MM.1S (cell line): ENCODE data around the gene DZIP1L.
"Not testable (repeated sequence)": the region's sequence is repeated elsewhere in the genome, so short reads cannot be mapped to it uniquely, and the experiment has no call there.

Experiments used
- CTCF ChIP-seq: fragments of 300-600 bp; sonication (generic); IDR thresholded peaks from 2 replicates; pipeline ENCODE4 v1.5.1; 2016; ENCODE audit warnings: antibody characterized with exemption, low read length, mixed read lengths
- EZH2 ChIP-seq: fragments of 300-600 bp; sonication (generic); optimal IDR thresholded peaks from 2 replicates; pipeline ENCODE3; 2017; ENCODE audit warnings: low read depth, mild to moderate bottlenecking, antibody characterized with exemption, low read length, mixed read lengths
- EZH2phosphoT487 ChIP-seq: fragments of 300-600 bp; sonication (generic); IDR thresholded peaks from 2 replicates; pipeline ENCODE4 v1.6.1; 2018; ENCODE audit warnings: antibody characterized with exemption, low read length

GRCh38 chr3:138085745-138086144 lies 29.7 kb downstream of the DZIP1L start:
- TF ChIP-seq CTCF, EZH2, EZH2phosphoT487: not testable (repeated sequence)
